Measurements from ENCODE around the gene SNAPIN. TPM values are rescaled to one million over a fixed set of nuclear protein-coding genes. Genes with fewer than 3 reads are reported as not detected.
"Not testable (repeated sequence)": the region's sequence is repeated elsewhere in the genome, so short reads cannot be mapped to it uniquely, and the experiment has no call there.

The SNAPIN gene
- total RNA-seq, 1 donor from 2014 or later: 40.3 TPM

DNA sequence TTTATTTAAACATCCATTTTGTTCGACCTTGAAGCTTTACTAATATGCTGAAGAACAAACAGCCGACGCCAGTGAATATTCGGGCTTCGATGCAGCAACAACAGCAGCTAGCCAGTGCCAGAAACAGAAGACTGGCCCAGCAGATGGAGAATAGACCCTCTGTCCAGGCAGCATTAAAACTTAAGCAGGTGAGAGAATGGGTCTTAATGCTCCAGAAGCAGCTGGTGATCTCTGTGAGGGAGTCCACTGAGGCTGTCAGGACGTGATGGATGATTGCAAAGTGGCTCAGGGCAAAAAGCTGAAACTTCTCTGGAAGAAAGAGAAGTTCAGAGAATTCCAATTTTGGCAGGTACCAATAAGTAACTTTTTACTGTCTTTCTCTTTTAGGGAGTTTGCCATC is 20.2 kb upstream of the SNAPIN start:
- TF ChIP-seq, protein P1, sequence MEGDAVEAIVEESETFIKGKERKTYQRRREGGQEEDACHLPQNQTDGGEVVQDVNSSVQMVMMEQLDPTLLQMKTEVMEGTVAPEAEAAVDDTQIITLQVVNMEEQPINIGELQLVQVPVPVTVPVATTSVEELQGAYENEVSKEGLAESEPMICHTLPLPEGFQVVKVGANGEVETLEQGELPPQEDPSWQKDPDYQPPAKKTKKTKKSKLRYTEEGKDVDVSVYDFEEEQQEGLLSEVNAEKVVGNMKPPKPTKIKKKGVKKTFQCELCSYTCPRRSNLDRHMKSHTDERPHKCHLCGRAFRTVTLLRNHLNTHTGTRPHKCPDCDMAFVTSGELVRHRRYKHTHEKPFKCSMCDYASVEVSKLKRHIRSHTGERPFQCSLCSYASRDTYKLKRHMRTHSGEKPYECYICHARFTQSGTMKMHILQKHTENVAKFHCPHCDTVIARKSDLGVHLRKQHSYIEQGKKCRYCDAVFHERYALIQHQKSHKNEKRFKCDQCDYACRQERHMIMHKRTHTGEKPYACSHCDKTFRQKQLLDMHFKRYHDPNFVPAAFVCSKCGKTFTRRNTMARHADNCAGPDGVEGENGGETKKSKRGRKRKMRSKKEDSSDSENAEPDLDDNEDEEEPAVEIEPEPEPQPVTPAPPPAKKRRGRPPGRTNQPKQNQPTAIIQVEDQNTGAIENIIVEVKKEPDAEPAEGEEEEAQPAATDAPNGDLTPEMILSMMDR (conservative IDR thresholded peaks at IDR 0.05): no peak
- Mint-ChIP-seq H3K4me3 (no peak overlapping the region), H3K4me1 (ENCODE audit: unreplicated experiment) (peaks cover 20% of the 10 kb centered on the region), H3K9me3 (no peaks in the 10 kb centered on the region), H3K36me3 (peaks cover 41% of the 10 kb centered on the region), H3K27ac (no peak overlapping the region), H3K27me3 (no peaks in the 10 kb centered on the region)
- no peak for DNase-seq (ENCODE audit: extremely low spot score, unreplicated experiment)

DNA sequence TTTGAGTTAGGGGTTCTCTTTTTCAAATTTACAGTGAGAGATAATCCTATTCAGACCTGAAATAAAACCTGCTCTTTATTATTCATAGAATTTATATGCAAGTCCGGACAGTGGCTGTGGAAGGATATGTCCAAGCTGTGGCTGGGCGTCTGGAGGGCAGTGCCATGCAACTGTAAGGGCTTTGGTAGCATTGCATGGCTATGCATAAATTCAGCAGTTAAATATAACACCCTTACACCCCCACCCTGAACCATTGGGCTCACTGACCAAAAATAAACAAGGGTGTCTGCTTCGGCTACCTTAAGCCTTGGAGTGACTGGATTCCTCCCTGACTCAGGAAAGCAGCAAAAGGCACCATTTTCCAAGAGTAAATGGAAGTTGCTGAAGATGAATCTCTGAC is 19.2 kb upstream of the SNAPIN start:
- Mint-ChIP-seq H3K27ac (no peak overlapping the region), H3K27me3 (no peaks in the 10 kb centered on the region), H3K4me3 (no peak overlapping the region), H3K36me3 (peaks cover 42% of the 10 kb centered on the region), H3K9me3 (no peaks in the 10 kb centered on the region), H3K4me1 (ENCODE audit: unreplicated experiment) (peaks cover 13% of the 10 kb centered on the region)
- TF ChIP-seq, protein P1 (conservative IDR thresholded peaks at IDR 0.05): no peak
- no peak for DNase-seq (ENCODE audit: extremely low spot score, unreplicated experiment)

- peaks cover 45% of the 10 kb centered on the region for H3K36me3 Mint-ChIP-seq
- not testable (repeated sequence) for H3K4me3 Mint-ChIP-seq; H3K4me1 Mint-ChIP-seq (ENCODE audit: unreplicated experiment); H3K27me3 Mint-ChIP-seq; H3K27ac Mint-ChIP-seq; DNase-seq (ENCODE audit: extremely low spot score, unreplicated experiment); H3K9me3 Mint-ChIP-seq
Observed at GRCh38 chr1:153640213-153640612, 18.3 kb upstream of the SNAPIN start.

GRCh38 chr1:153640861-153641260 is 17.6 kb upstream of the SNAPIN start:
- Mint-ChIP-seq H3K36me3 (peaks cover 51% of the 10 kb centered on the region), H3K27me3 (no peaks in the 10 kb centered on the region), H3K4me1 (ENCODE audit: unreplicated experiment) (peaks cover 10% of the 10 kb centered on the region), H3K4me3 (no peak overlapping the region), H3K9me3 (no peaks in the 10 kb centered on the region), H3K27ac (peak overlapping the region; percentile 9)
- no peak for DNase-seq (ENCODE audit: extremely low spot score, unreplicated experiment)
- TF ChIP-seq, protein P1 (conservative IDR thresholded peaks at IDR 0.05): no peak

- no peak overlapping the region for H3K27ac Mint-ChIP-seq
- H3K36me3 Mint-ChIP-seq: peaks cover 50% of the 10 kb centered on the region
- peaks cover 4% of the 10 kb centered on the region for H3K4me1 Mint-ChIP-seq (ENCODE audit: unreplicated experiment)
Observed at GRCh38 chr1:153642161-153642560, 16.3 kb upstream of the SNAPIN start.

GRCh38 chr1:153643100-153643499 is 15.4 kb upstream of the SNAPIN start:
- TF ChIP-seq, protein P1 (conservative IDR thresholded peaks at IDR 0.05): no peak
- Mint-ChIP-seq H3K36me3 (peaks cover 44% of the 10 kb centered on the region), H3K27me3 (no peaks in the 10 kb centered on the region), H3K9me3 (no peaks in the 10 kb centered on the region), H3K4me3 (no peak overlapping the region), H3K4me1 (ENCODE audit: unreplicated experiment) (no peaks in the 10 kb centered on the region), H3K27ac (no peak overlapping the region)
- no peak for DNase-seq (ENCODE audit: extremely low spot score, unreplicated experiment)

More at GRCh38 chr1:153642161-153642560, 16.3 kb upstream of the SNAPIN start:
- Mint-ChIP-seq H3K27me3 (no peaks in the 10 kb centered on the region), H3K4me3 (no peak overlapping the region), H3K9me3 (no peaks in the 10 kb centered on the region)
- TF ChIP-seq, protein P1 (conservative IDR thresholded peaks at IDR 0.05): no peak
- DNase-seq (ENCODE audit: extremely low spot score, unreplicated experiment): no peak

All from type B pancreatic cell (in vitro differentiated cells).